B cell (primary cell): ENCODE data around the gene TPRG1L. TPM values are rescaled to one million over a fixed set of nuclear protein-coding genes. Genes with fewer than 3 reads are reported as not detected.

ENCODE experiments used
- ATAC-seq: fragments of 200-7000 bp; cut with Tn5 transposase; one replicate; pipeline ENCODE4 v1.10.0; 2021; ENCODE audit warnings: low read depth, mild to moderate bottlenecking, moderate number of reproducible peaks, moderate library complexity
- CTCF ChIA-PET: fragments of 350-600 bp; sonication (Branson Sonifier 250); formaldehyde crosslinking; loops from one replicate; lab custom pipeline; 2021; ENCODE audit warnings: antibody characterized with exemption, inconsistent platforms; lab: Charles Lee
- POLR2A ChIA-PET: fragments of 350-600 bp; sonication (Branson Sonifier 250); formaldehyde crosslinking; loops from one replicate; lab custom pipeline; 2021; ENCODE audit warnings: antibody characterized with exemption; lab: Charles Lee
- DNase-seq: peaks from one replicate; pipeline ENCODE4 v3.0.0; 2013
- H2AFZ ChIP-seq: 2 replicates; pipeline ENCODE4 v1.6.1; 2012; ENCODE audit warnings: mild to moderate bottlenecking, low read depth, low read length; ENCODE audit not compliant: insufficient read depth, poor library complexity, severe bottlenecking
- H3K27ac ChIP-seq, 2 donors: 1 replicate in 1 of 2; 2 replicates in 1 of 2; pipeline ENCODE4 v1.5.1; 2012 to 2013; ENCODE audit warnings: low read length in 2 of 2, mild to moderate bottlenecking in 2 of 2, moderate library complexity in 1 of 2
- H3K27me3 ChIP-seq, 4 experiments: fragments of 200-600 bp in 1 of 4; sonication (generic) in 1 of 4; replicated peaks in 1 of 4; 1 replicate in 2 of 4; 2 replicates in 2 of 4; pipeline versions ENCODE4 v1.6.1 to v1.7.0; 2013 to 2016; ENCODE audit warnings: low read length in 3 of 4, mild to moderate bottlenecking in 2 of 4, mixed read lengths in 1 of 4, moderate library complexity in 1 of 4; ENCODE audit not compliant: insufficient read depth in 4 of 4, control insufficient read depth in 3 of 4; ENCODE audit errors: control extremely low read depth in 1 of 4
- H3K36me3 ChIP-seq, 2 experiments: replicated peaks in 1 of 2; 1 replicate in 1 of 2; 2 replicates in 1 of 2; pipeline versions ENCODE4 v1.6.1 to v1.7.1; 2013; ENCODE audit warnings: low read length in 1 of 2; ENCODE audit not compliant: insufficient read depth in 2 of 2, control insufficient read depth in 1 of 2; ENCODE audit errors: control extremely low read depth in 1 of 2, extremely low read depth in 1 of 2
- H3K4me1 ChIP-seq, 2 donors: fragments of 200-600 bp in 1 of 2; sonication (generic) in 1 of 2; 1 replicate in 1 of 2; 2 replicates in 1 of 2; pipeline versions ENCODE4 v1.5.1 to v1.6.1; 2013 to 2017; ENCODE audit warnings: low read length in 2 of 2; ENCODE audit not compliant: control insufficient read depth in 2 of 2, insufficient read depth in 2 of 2
- H3K4me2 ChIP-seq: replicated peaks from 2 replicates; pipeline ENCODE3; 2012; ENCODE audit warnings: mild to moderate bottlenecking, low read depth, low read length; ENCODE audit not compliant: poor library complexity, severe bottlenecking
- H3K4me3 ChIP-seq, 5 experiments: fragments of 200-600 bp in 1 of 5; sonication (generic) in 1 of 5; 1 replicate in 3 of 5; 2 replicates in 2 of 5; pipeline versions ENCODE4 v1.5.1 to v1.7.0; 2011 to 2016; ENCODE audit warnings: low read length in 4 of 5, mild to moderate bottlenecking in 4 of 5, low read depth in 2 of 5, control low read depth in 1 of 5, moderate library complexity in 1 of 5; ENCODE audit not compliant: insufficient read depth in 1 of 5; ENCODE audit errors: control extremely low read depth in 1 of 5, extremely low read depth in 1 of 5
- H3K79me2 ChIP-seq: fragments of 200-600 bp; sonication (generic); one replicate; pipeline ENCODE4 v1.6.0; 2016; ENCODE audit warnings: low read length; ENCODE audit not compliant: control insufficient read depth, insufficient read depth
- H3K9ac ChIP-seq: fragments of 200-600 bp; sonication (generic); 2 replicates; pipeline ENCODE4 v1.6.1; 2017; ENCODE audit warnings: mild to moderate bottlenecking, low read length, moderate library complexity
- H3K9me3 ChIP-seq, 3 donors: one replicate each; pipeline versions ENCODE4 v1.6.1 to v1.7.1; 2013; ENCODE audit warnings: low read length in 2 of 3; ENCODE audit not compliant: control insufficient read depth in 2 of 3, insufficient read depth in 1 of 3; ENCODE audit errors: control extremely low read depth in 1 of 3
- H4K20me1 ChIP-seq: 2 replicates; pipeline ENCODE4 v1.6.0; 2012; ENCODE audit warnings: mild to moderate bottlenecking, low read length; ENCODE audit not compliant: insufficient read depth, control insufficient read depth, poor library complexity, severe bottlenecking
- H3K27ac Mint-ChIP-seq: one replicate; pipeline ENCODE4 v1.8.0; 2021; ENCODE audit warnings: mixed read lengths
- H3K27me3 Mint-ChIP-seq: one replicate; pipeline ENCODE4 v1.8.0; 2021; ENCODE audit warnings: mixed read lengths
- H3K4me1 Mint-ChIP-seq: one replicate; pipeline ENCODE4 v1.8.0; 2021; ENCODE audit warnings: mixed read lengths
- H3K4me3 Mint-ChIP-seq: one replicate; pipeline ENCODE4 v1.8.0; 2021; ENCODE audit warnings: mixed read lengths
- H3K9me3 Mint-ChIP-seq: one replicate; pipeline ENCODE4 v1.8.0; 2022; ENCODE audit warnings: mixed read lengths; ENCODE audit not compliant: insufficient read depth
- EZH2 ChIP-seq: IDR thresholded peaks from 2 replicates; pipeline ENCODE4 v1.6.1; 2012; ENCODE audit warnings: borderline replicate concordance, low read depth, mild to moderate bottlenecking, moderate library complexity, low read length; ENCODE audit not compliant: insufficient read depth, poor library complexity, severe bottlenecking
- WGBS: methylation state at CpG from one replicate; pipeline ENCODE4 v1.1.5; 2013; ENCODE audit warnings: missing lambda C conversion rate; ENCODE audit not compliant: insufficient coverage; 5-methylcytosine and 5-hydroxymethylcytosine counted together
- intact Hi-C: fragments of 100-400 bp; cut with micrococcal nuclease; formaldehyde crosslinking; loops from one replicate; pipeline ENCODE4 v1.10.0; 2022
- polyA plus RNA-seq: library from polyadenylated mRNA; depleted of rRNA; stranded (reverse); fragments of >200 nt; gene quantifications from 2 replicates; pipeline ENCODE4 v1.2.3, GENCODE V29; 2012
- total RNA-seq, 2 donors: library from RNA; stranded (reverse); fragments of 120-200 nt in 1 of 2; gene quantifications; 1 replicate in 1 of 2; 2 replicates in 1 of 2; pipeline versions ENCODE4 v1.2.3 to v1.2.4, GENCODE V29; 2013 to 2022
- TF ChIP-seq, protein P1 (sequence below): fragments of 200-600 bp; IDR thresholded peaks from one replicate; pipeline ENCODE4 v1.8.0; 2022; ENCODE audit warnings: antibody characterized with exemption, mild to moderate bottlenecking

TPRG1L gene
- total and polyA plus RNA-seq, 2 donors (not counting 1 experiment from before 2014, with no cell fraction given), result 19.5 to 48.6 TPM

DNA sequence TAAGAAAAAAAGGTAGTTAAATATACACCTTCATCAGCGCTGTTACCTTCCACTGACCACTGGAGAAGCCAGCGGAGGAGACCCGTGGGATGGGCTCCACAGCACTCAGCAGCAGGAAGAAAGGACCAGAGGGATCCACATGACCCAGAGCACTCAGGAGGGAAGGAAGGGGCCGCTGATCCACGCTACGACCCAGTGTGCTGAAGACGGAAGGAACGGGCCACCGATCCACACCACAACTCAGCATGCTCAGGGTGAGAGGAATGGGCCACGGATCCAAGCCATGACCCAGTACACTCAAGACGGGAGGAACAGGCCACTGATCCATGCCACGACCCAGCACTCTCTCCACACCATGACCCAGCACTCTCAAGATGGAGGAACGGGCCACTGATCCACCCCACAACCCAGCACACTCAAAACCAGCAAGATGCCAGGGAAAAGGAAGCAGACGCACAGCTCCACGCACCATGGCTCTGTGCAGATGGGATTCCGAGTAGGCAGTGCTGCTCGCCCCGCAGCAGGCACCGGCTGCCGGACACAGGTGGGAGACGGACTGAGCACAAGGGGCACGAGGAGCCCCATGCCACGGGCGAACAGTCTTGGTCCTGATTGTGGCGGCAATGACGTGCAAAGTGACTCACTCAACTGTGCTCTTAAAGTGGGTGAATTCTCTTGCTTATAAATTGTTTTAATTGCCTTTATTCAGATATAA, 16.4 kb downstream of the TPRG1L start:
- DNase-seq (no peak), ATAC-seq (no peak)
- Mint-ChIP-seq H3K4me1 (no peaks in the 10 kb centered on the region), H3K27me3 (no peaks in the 10 kb centered on the region), H3K4me3 (no peak overlapping the region), H3K27ac (no peak overlapping the region), H3K9me3 (no peaks in the 10 kb centered on the region)
- intact Hi-C loops, result no loop called here
- H3K9me3 ChIP-seq, result no peaks in the 10 kb centered on the region
- no peaks in the 10 kb centered on the region for H3K27me3 ChIP-seq
- no peaks in the 10 kb centered on the region for H3K4me1 ChIP-seq
- no peak overlapping the region for H3K4me2 ChIP-seq
- no peak overlapping the region for H2AFZ ChIP-seq
- peaks cover 10% of the 10 kb centered on the region for H3K79me2 ChIP-seq
- ChIA-PET POLR2A (no interaction called here), CTCF (interaction anchor here (1.2 kb wide), 1 partner anchor 13 kb away, joined by 4 read pairs; no protein-coding TSS in a partner anchor)
- H3K9ac ChIP-seq, result no peak overlapping the region
- H3K4me3 ChIP-seq, result no peak overlapping the region
- no peaks in the 10 kb centered on the region for H4K20me1 ChIP-seq
- H3K27ac ChIP-seq, result no peak overlapping the region
- TF ChIP-seq EZH2, result no peak
- TF ChIP-seq, protein P1, sequence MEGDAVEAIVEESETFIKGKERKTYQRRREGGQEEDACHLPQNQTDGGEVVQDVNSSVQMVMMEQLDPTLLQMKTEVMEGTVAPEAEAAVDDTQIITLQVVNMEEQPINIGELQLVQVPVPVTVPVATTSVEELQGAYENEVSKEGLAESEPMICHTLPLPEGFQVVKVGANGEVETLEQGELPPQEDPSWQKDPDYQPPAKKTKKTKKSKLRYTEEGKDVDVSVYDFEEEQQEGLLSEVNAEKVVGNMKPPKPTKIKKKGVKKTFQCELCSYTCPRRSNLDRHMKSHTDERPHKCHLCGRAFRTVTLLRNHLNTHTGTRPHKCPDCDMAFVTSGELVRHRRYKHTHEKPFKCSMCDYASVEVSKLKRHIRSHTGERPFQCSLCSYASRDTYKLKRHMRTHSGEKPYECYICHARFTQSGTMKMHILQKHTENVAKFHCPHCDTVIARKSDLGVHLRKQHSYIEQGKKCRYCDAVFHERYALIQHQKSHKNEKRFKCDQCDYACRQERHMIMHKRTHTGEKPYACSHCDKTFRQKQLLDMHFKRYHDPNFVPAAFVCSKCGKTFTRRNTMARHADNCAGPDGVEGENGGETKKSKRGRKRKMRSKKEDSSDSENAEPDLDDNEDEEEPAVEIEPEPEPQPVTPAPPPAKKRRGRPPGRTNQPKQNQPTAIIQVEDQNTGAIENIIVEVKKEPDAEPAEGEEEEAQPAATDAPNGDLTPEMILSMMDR, result no peak
- H3K36me3 ChIP-seq, result peaks cover 3 to 48% of the 10 kb centered on the region in 2 experiments
- 95% methylated on average over 20 of the region's 26 CpGs for WGBS

DNA sequence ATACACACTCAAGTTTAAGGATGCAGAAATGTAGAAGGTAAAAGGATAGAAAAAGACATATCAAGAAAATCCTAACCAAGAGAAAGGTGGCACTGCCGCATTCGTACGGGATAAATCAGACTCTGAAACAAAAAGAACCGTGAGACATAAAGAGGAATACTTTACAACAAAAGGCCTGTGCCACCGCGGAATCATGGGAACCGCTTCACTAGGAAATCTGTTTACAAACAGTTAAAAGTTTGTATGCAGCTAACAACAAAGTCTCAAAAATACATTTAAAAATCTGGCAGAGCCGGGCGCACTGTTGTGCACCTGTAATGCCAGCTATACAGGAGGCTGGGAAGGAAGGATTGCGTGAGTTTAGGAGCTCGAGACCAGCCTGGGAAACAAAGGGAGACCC, 17.0 kb downstream of the TPRG1L start:
- Histone ChIP-seq H3K27me3 (no peaks in the 10 kb centered on the region), H3K9me3 (no peaks in the 10 kb centered on the region), H2AFZ (no peak overlapping the region), H3K4me2 (no peak overlapping the region), H4K20me1 (no peaks in the 10 kb centered on the region), H3K9ac (no peak overlapping the region), H3K4me1 (no peaks in the 10 kb centered on the region), H3K27ac (no peak overlapping the region), H3K36me3 (peaks cover 3 to 47% of the 10 kb centered on the region in 2 experiments), H3K4me3 (no peak overlapping the region), H3K79me2 (peaks cover 10% of the 10 kb centered on the region)
- TF ChIP-seq, protein P1, result no peak
- no peak for TF ChIP-seq EZH2
- Mint-ChIP-seq H3K4me3 (no peak overlapping the region), H3K27me3 (no peaks in the 10 kb centered on the region), H3K27ac (no peak overlapping the region), H3K4me1 (no peaks in the 10 kb centered on the region), H3K9me3 (no peaks in the 10 kb centered on the region)
- intact Hi-C loops, result no loop called here
- ATAC-seq (no peak), DNase-seq (no peak)
- CTCF ChIA-PET, result interaction anchor here (1.2 kb wide), 1 partner anchor 13 kb away, joined by 4 read pairs; no protein-coding TSS in a partner anchor
- WGBS, result no CpG with 5 or more reads among the region's 11 CpGs
- POLR2A ChIA-PET, result no interaction called here
